RWPE2 (cell line): ENCODE measurements around the gene SLC2A8.
A peak's percentile ranks its signal among the peaks of the same experiment; 100 is the strongest.

Source experiments
- ATAC-seq: fragments of 200-7000 bp; cut with Tn5 transposase; 3 replicates; pipeline ENCODE4 v1.9.1; 2021; ENCODE audit warnings: low read depth
- DNase-seq: peaks from one replicate; pipeline ENCODE4 v3.0.0-alpha.2; 2020; ENCODE audit warnings: low spot score
- H3K27ac ChIP-seq: fragments of 450-650 bp; 2 replicates; pipeline ENCODE4 v1.5.1; 2017; ENCODE audit warnings: mild to moderate bottlenecking; ENCODE audit not compliant: poor library complexity, severe bottlenecking
- H3K27me3 ChIP-seq: fragments of 250-450 bp; sonication (Bioruptor Pico); 2 replicates; pipeline ENCODE4 v1.5.1; 2021; ENCODE audit warnings: mild to moderate bottlenecking, moderate library complexity; ENCODE audit not compliant: insufficient read depth, poor library complexity, severe bottlenecking
- H3K36me3 ChIP-seq: fragments of 250-450 bp; sonication (Bioruptor Pico); 2 replicates; pipeline ENCODE4 v1.5.1; 2020; ENCODE audit warnings: low read depth, mild to moderate bottlenecking, moderate library complexity
- H3K4me1 ChIP-seq: fragments of 250-450 bp; sonication (Bioruptor Pico); 2 replicates; pipeline ENCODE4 v1.5.1; 2021; ENCODE audit warnings: mild to moderate bottlenecking, moderate library complexity; ENCODE audit not compliant: insufficient read depth, poor library complexity, severe bottlenecking
- H3K4me3 ChIP-seq: fragments of 250-450 bp; sonication (Bioruptor Pico); 2 replicates; pipeline ENCODE4 v1.5.1; 2021; ENCODE audit warnings: mild to moderate bottlenecking, moderate library complexity; ENCODE audit not compliant: severe bottlenecking
- H3K9me3 ChIP-seq: fragments of 250-450 bp; sonication (Bioruptor Pico); 2 replicates; pipeline ENCODE4 v1.5.1; 2021; ENCODE audit warnings: mild to moderate bottlenecking, moderate library complexity; ENCODE audit not compliant: severe bottlenecking
- TF ChIP-seq, protein P1 (sequence below): fragments of 450-650 bp; IDR thresholded peaks from one replicate; pipeline ENCODE4 v1.5.1; 2017; ENCODE audit warnings: mild to moderate bottlenecking, moderate library complexity; ENCODE audit not compliant: poor library complexity, severe bottlenecking

The SLC2A8 gene

DNA sequence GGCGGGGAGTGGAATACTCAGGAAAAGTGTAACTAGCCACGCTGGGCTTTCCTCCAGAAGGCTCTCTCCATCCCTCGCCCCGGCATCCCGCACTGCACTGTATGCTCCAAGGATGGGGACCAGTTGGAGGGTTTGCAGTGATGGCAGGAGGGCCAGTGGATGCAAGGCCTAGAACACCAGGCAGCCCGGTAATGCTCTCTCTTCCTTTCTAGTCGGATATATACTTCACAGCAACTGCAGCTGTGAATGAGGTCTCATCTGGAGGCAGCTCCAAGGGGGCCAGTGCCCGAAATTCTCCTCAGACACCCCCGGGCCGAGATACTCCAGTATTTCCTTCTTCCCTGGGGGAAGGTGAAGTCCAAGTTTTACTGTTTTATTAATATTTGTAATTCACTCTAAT is 10.0 kb upstream of the SLC2A8 start:
- H3K9me3 ChIP-seq, result no peaks in the 10 kb centered on the region
- no peak overlapping the region for H3K4me3 ChIP-seq
- H3K36me3 ChIP-seq, result no peaks in the 10 kb centered on the region
- H3K4me1 ChIP-seq, result peaks cover 22% of the 10 kb centered on the region
- H3K27ac ChIP-seq, result no peak overlapping the region
- TF ChIP-seq, protein P1, sequence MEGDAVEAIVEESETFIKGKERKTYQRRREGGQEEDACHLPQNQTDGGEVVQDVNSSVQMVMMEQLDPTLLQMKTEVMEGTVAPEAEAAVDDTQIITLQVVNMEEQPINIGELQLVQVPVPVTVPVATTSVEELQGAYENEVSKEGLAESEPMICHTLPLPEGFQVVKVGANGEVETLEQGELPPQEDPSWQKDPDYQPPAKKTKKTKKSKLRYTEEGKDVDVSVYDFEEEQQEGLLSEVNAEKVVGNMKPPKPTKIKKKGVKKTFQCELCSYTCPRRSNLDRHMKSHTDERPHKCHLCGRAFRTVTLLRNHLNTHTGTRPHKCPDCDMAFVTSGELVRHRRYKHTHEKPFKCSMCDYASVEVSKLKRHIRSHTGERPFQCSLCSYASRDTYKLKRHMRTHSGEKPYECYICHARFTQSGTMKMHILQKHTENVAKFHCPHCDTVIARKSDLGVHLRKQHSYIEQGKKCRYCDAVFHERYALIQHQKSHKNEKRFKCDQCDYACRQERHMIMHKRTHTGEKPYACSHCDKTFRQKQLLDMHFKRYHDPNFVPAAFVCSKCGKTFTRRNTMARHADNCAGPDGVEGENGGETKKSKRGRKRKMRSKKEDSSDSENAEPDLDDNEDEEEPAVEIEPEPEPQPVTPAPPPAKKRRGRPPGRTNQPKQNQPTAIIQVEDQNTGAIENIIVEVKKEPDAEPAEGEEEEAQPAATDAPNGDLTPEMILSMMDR, result no peak
- DNase-seq, result no peak
- no peak for ATAC-seq
- H3K27me3 ChIP-seq, result no peaks in the 10 kb centered on the region

DNA sequence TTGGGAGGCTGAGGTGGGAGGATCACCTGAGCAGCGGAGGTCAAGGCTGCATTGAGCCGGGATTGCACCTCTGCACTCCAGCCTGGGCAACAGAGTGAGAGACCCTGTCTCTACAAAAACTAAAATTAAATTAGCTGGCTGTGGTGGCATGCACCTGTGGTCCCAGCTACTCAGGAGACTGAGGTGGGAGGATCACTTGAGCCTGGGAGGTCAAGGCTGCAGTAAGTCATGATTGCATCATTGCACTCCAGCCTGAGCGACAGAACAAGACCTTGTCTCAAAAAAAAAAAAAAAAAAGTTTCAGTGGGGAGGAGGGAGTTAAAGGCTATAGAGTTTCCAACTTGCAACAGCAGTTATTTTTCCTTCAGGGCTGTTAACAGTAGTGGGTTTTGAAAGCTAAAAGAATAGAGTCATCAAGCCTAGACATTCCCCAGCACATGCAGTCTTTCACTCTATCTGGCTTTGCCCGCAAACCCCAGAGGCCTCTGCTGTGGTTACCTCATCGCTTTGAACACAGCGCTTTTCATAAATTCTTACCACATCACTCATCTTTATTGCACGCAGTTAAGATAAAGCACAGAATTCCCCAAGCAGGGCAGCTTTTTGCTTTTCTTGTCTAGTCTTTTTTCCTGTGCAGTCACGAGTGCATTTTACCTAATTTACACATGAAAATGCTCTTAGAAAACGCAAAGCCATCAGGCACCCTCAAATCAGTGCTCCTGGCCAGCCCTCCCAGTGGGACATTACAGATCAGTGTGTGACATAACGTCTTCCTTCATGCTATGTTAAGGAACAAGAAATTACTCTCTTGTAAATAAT is 8.7 kb upstream of the SLC2A8 start:
- H3K9me3 ChIP-seq, result no peaks in the 10 kb centered on the region
- peaks cover 22% of the 10 kb centered on the region for H3K4me1 ChIP-seq
- ATAC-seq (peak; percentile 100), DNase-seq (no peak)
- H3K4me3 ChIP-seq, result no peak overlapping the region
- TF ChIP-seq, protein P1, result no peak
- H3K27ac ChIP-seq, result peak overlapping the region; percentile 59
- no peaks in the 10 kb centered on the region for H3K27me3 ChIP-seq
- no peaks in the 10 kb centered on the region for H3K36me3 ChIP-seq

DNA sequence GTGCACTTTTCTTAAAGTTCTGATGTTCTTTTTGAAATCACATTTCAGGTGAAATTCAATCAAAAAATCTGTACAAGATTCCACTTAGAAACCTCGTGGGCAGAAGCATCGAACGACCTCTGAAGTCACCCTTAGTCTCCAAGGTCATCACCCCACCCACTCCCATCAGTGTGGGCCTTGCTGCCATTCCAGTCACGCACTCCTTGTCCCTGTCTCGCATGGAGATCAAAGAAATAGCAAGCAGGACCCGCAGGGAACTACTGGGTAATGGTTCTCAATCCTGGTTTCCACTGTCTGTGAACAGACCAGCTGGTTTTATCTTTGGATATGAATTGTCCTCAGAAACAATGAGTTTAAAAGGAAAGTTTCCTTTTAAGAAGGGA is 8.1 kb upstream of the SLC2A8 start:
- Histone ChIP-seq H3K9me3 (no peaks in the 10 kb centered on the region), H3K36me3 (no peaks in the 10 kb centered on the region), H3K4me3 (no peak overlapping the region), H3K4me1 (peaks cover 22% of the 10 kb centered on the region), H3K27me3 (no peaks in the 10 kb centered on the region), H3K27ac (peak overlapping the region; percentile 59)
- TF ChIP-seq, protein P1, result no peak
- DNase-seq (no peak), ATAC-seq (no peak)

DNA sequence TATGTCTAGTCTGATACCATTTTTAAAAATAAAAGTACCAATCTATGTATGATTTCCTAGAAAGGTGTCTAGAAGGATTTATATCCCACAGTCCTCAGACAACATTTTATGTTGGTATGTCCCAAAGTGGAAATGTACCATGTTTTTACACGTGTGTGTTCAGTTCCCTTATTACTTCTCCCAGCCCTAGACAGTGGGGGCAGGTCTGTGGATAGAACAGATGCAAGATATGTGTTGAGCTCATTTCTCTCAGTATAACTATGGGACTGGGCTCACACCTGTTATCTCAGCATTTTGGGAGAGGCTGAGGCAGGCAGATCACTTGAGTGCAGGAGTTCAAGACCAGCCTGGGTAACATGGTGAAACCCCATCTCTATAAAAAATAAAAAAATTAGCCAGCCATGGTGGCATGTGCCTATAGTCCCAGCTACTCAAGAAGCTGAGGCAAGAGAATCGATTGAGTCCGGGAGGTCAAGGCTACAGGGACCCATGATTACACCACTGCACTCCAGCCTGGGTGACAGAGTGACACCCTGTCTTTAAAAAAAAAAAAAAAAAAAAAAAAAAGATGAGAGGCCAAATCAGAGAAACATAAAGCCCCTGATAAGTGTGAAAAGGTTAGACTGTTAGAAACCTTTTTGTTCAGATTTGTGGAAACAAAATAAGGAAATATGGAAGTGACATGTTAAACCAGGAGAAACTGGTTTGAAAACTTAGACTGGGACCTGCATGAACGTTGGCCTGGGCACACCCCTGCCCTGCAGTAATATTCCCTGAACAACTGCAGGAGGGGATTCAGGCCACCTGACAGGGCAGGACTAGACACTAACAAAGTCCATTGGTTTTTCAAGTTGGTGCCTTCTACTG is 7.4 kb upstream of the SLC2A8 start:
- TF ChIP-seq, protein P1, result no peak
- ATAC-seq (no peak), DNase-seq (no peak)
- H3K27me3 ChIP-seq, result no peaks in the 10 kb centered on the region
- peak overlapping the region; percentile 59 for H3K27ac ChIP-seq
- peaks cover 22% of the 10 kb centered on the region for H3K4me1 ChIP-seq
- H3K4me3 ChIP-seq, result no peak overlapping the region
- no peaks in the 10 kb centered on the region for H3K36me3 ChIP-seq
- H3K9me3 ChIP-seq, result no peaks in the 10 kb centered on the region
